ENCODE data around the gene VWA5A.

Gene VWA5A, protein sequence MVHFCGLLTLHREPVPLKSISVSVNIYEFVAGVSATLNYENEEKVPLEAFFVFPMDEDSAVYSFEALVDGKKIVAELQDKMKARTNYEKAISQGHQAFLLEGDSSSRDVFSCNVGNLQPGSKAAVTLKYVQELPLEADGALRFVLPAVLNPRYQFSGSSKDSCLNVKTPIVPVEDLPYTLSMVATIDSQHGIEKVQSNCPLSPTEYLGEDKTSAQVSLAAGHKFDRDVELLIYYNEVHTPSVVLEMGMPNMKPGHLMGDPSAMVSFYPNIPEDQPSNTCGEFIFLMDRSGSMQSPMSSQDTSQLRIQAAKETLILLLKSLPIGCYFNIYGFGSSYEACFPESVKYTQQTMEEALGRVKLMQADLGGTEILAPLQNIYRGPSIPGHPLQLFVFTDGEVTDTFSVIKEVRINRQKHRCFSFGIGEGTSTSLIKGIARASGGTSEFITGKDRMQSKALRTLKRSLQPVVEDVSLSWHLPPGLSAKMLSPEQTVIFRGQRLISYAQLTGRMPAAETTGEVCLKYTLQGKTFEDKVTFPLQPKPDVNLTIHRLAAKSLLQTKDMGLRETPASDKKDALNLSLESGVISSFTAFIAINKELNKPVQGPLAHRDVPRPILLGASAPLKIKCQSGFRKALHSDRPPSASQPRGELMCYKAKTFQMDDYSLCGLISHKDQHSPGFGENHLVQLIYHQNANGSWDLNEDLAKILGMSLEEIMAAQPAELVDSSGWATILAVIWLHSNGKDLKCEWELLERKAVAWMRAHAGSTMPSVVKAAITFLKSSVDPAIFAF

DNA sequence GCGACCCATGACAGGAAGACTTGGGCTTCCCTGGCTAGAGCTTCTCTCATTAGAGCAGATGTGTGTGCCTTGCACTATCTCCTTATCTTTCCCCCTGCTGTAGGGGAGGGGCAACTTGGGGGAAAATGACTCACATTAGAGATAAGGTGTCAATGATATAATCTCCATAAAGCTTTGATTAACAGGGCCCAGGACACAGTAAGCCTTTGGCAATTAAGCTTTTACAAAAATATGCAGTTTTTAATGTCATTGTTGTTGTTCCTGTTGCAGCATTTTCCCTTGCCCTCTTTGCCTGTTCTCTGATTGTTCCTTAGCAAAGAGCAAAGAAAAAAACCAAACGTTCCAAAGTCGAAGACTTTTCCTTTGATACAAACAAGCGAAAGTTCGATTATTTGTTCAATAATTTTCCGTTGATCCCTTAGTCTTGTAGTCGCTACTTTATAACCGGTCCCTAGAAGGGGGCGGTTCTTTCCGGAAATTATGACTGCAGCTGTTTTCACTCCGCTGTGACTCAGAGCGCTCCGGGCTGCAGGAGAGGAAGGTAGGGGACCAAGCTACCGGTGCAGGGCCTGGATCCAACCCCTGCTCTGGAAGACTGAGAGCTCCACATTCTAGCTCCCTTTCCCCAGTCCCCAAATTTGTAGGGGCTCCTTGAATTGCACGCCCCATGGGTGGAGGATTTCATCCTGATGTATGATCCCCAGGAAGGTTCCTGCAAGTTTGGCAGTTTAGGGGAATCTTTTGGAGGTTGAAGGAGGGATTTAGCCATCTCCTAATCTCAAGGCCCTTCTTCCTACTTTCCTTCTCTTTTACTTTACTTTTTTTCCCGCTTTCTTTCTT lies at the start of gene VWA5A:
TSS of gene VWA5A (plus strand) at position 509 of the 840 bp plus-strand sequence. CDS start 2,062 bp downstream, outside the sequence.
- DNase-seq: peak; percentile 14

DNA sequence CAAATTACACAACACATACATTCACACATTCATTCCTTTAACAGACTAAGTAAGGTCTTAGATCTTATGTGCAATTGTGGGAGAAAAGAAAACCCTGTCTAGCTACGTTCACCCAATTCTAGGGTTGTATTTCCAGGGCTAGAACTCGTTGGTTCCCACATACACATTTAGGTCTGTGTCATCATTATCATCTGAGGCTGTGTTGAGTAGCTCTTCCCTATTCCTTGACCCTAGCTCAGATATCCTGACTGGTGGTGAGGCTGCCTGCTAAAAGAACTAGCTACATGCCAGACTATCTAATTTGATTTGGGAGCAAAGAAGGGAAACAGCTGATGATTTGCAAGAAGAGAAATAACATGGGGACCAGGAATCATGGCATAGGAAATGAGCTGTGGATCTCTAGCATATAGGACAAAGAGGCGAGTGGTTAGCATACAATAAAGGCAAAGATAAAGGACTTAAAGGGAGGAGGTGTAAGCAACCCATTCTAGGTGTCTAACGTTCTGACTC lies 46.6 kb upstream of the VWA5A start:
- DNase-seq: no peak

DNA sequence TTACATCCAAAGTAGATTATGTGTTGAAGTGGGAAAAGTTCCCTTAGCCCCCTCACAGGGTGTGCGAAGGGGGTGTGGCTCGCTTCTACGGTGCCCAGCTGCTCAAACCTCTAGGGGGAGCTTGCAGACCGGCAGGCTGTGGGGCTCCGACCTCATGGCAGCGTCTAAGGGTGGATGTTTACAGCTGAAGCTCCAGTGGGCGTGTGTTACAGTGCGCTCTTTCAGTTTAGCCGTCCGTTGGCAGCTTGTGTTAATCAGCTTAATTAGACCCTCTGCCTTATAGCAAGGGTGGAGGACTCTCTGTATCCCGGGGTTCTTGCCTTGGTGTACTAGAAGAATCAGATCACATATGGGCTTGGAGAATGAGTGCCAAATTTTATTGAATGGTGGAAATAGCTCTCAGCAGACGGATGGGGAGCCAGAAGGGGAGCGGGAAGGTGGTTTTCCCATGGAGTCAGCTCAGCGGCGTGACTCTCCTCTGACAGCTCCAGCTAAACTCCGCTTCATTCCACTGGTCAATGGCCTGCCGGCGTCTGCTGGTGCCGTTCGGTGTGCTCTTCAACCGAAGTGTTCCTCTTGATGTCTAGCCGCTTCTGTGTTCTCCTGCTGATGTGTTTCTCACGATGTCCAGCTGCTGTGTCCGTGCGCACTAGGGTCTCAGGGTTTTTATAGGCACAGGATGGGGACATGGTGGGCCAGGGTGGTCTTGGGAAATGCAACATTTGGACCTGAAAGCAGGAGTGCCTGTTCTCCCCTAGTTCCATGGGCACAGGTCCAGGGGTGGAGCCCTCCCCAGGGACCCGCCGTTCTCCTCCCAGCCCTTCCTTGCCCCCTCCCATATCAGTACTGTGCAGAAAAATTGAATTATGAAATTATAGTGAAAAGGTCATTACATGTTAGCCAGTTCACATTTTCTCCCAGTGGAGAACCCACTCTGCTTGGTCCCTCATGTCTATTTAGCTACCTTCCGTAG lies 45.5 kb upstream of the VWA5A start:
- DNase-seq: peak; percentile 51

DNA sequence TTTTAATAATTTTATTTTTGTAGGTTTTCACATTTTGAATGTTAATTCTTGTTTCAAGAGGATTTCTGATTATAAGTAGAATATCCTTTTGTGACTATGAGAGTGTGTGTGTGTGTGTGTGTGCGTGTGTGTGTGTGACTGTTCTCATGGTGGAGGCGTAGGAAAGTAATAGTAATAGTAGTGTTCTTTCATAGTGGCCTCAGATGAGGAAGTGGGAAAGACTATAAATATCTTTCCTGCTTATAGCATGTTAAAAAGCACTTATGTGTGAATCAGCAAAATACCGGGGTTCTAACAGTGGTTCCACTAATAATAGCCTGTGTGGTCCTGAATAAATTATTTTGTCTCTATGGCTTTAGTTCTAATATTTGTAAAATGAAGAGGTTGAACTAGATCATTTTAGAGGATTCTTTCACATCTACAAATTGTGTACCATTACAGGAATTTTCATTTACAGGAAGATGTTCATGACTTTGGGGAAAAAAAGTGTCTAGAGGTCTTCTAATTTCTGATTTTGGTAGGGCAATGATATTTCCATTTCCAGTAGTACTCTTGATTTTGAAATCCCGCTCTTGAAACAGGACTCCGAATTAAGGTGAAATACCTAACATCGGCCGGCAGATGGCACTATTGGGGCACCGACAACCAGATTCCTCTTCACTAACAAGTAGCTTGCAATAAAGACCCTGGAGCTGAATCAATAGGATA lies 44.2 kb upstream of the VWA5A start:
- peak; percentile 27 for DNase-seq

- no peak for DNase-seq
Observed at GRCh38 chr11:124071623-124071948, 43.7 kb upstream of the VWA5A start.

GRCh38 chr11:124072147-124072546 lies 43.1 kb upstream of the VWA5A start:
- no peak for DNase-seq

DNA sequence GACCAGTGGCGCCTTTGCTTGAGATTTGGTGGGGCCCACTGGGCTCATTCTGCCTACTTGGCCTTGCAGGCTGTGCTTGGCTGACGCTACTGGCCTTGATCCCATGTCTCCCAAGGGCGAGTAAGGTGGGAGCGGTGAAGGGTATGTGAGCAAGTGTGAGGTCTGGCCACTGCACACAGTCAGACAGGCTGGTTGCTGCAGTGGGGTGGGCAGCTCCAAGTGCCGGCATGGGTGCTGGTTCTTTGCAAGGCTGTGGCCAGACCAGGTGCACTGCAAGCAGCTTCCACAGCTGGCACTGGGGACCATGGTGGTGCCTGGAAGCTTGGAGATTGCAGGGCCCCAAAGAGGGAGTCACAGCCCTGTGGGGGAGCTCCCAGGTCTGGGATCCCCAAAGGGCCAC lies 40.7 kb upstream of the VWA5A start:
- no peak for DNase-seq

DNA sequence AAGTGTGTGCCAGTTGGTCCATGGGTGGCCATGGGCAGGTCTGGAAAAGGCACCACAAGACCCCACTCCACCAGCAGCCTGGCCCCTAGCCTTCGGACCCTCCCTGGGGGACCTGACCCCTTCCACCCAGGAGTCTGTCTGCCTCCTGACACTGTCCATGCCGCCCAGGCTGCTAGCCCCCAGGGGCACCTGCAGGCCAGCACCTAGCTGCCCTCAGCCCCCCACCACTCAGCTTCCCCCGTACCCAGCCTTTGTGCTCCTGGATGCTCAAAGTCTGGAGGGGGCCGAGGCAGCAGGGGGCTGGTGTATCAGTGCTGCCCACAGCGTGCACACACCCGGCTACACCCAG lies 39.8 kb upstream of the VWA5A start:
- no peak for DNase-seq

DNA sequence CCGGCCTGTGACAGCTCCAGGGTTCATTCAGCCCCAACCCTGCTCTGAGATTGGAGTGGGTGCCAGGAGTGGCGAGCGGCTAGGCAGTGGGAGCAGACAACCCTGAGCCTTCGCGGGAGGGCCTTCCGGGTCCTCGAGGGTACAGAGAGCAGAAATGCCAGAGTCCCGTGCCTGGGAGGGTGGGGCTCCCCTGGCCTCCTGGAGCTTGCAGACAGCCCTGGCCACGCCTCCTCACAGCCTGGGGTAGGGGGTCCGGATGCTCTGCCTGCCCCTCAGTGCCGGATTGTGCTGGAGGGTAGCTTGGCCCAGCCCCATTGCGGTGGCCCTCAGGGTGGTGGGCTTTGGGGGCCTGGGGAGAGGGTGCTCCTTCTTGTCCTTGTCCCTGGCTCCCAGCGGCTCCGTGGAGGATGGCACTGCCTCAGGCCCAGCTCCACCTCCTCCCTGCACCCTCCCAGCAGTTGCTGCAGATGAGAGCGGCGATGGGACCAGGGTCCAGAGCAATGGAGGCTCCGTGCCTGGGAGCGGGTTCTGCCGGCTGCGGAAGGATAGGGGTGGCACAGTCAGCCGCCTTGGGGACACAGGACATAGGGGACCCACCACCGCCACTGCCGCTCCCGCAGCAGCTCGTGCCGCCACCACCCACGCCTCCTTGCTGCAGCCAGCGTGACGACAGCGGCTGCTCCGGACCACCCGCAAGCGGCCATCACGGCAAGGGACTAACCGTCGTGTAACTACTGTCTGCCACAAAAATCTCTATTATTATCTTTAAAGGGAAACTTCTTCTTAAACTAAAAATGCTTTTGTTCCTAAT lies 39.2 kb upstream of the VWA5A start:
- DNase-seq: no peak

DNA sequence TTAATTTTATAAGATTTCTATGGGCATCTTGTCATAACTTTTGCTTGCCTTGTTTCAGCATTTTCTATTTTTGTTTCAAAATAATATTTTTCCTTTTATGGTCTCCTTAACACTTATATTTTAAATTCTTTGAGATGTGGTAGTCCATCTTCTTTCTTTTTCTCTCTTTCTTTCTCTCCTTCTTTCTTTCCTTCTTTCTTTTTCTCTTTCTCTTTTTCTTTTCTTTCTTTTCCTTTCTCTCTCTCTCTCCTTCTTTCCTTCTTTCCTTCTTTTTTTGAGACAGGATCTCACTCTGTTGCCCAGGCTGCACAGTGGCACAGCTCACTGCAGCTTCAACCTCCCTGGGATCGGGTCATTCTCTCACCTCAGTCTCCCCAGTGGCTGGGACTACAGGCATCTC lies 38.0 kb upstream of the VWA5A start:
- no peak for DNase-seq

DNA sequence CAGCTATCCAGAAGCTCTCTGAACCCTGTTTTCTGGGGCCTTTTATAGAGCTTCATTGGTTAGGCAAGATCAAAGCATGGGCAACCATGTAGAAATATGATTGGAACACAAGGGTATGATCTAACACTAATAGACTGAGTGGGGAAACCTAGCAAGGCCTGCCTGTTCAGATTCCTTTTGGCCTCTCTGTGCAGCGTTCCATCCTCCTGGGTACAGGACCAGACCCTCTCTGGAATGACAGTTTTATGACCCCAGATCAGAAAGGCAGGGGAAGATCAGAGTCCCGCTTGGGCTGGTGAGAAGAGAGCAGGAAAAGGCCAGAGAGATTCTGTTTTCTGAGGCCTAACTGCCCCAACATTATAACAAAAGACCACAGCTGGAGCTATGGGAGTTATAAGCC lies 36.7 kb upstream of the VWA5A start:
- DNase-seq: no peak

GRCh38 chr11:124079631-124080326 lies 35.5 kb upstream of the VWA5A start:
- no peak for DNase-seq

GRCh38 chr11:124080327-124081001 lies 34.8 kb upstream of the VWA5A start:
- no peak for DNase-seq

DNA sequence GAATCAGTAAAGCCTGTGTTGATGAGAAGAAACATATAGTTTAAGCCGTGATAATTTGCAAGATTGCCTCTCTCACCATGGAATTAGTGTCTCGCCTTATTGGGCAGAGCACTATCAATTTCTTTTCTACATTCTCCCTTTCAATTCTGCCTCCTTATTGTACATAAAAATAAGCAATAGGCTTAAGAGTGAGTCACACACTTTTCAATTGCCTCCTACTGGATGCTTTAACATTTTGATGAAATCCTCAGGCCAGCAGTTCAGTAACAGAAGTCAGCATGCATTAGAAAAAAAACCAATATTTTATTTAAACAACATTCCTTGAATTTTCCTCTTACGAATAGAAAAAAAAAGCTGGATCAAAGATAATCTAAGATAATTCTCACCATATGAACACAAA lies 33.8 kb upstream of the VWA5A start:
- no peak for DNase-seq

DNA sequence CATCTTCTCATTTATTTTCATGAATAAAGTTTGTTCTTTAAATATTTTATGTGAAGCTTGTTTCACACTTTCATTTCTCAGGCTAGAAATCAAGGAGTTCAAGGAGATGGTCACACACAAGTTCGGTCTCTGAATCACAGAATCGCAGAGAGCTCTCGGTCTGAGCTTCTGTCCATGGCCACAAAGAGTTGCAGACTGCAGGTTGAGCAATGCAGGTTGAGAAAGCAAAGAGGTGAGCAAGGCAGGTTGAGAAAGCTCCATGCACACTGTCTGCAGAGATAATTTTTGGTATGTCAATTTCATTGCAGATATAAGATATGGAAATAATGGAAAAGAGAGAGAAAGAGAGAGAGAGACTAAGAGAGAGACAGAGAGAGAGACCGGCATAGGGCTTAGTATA lies 32.9 kb upstream of the VWA5A start:
- no peak for DNase-seq

DNA sequence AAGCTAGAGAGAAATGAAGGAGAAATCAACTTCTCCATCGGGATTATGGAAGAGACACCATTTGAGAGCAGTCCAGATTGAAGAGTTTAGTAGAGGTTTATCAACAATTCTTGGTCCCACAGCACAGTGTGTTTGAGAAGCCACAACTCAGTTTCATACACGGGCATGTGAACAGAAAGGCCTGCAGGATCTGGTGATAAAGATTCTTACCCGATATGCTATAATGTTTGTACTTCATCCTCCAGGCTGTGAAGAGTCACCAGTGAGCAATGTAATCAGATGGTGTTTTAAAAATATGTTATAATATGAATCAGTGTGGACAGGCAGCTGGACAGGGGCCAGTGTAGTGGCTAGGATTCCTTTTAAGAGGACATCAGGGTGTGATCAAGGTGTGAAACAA lies 29.7 kb upstream of the VWA5A start:
- no peak for DNase-seq

DNA sequence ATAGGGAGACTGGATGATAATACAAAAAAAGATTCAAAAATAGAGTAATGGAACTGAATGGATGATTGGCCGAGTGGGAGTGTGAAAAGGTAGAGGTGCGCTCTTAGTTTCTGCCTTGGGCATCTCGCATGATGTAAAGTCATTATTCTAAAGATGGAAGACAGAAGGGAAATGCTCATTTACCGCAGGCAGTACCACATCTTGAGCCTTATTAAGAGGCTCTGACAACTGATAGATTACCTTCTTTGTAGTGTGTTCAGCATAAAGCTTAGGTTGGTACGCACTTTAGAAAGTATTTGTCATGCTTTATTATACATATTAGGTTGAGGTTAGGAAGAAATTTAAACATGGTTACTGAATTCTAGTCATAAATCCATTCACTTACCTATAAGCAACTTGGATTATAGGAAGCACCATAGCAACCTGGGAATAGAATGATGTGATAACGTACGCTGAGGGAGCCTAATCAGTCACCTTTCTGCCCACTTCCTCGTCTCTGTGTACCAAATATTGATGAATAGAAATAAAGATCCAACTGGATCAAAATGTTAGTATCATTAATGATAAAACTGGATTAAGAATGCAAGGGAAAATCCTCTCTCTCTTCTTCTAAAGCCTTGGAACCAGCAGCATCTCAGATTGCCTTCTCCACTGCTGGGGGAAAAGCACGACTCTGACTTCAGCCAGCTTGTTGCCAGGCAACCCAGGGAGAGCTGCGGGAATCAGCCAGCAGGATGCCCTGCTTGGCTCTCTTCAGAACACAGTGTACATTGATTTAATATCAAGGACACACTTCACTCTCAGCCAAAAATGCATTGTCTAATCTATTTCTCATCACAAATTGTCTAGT lies 29.0 kb upstream of the VWA5A start:
- peak; percentile 4 for DNase-seq

DNA sequence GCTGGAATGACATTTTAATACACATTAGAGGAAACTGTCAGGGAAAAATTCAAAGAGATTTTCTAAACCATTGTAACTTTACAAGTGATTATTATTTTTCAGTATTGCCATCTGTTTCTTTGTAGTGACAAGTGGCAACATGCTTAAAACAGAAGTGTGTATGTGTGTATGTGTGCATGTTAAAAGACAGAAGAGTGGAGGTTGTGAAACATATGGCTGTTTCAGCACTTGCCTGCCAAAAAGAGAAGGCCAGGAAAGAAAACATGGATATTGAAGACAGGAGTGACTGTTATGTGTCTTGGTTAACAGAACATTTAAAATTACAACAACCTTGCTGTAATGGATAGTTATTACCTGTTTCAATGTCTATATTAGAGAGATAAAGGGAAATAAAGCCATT lies 24.3 kb upstream of the VWA5A start:
- peak; percentile 71 for DNase-seq
